ENCODE measurements around the gene ITGB4. TPM values are rescaled to one million over a fixed set of nuclear protein-coding genes. Genes with fewer than 3 reads are reported as not detected.

ITGB4 gene
- total and polyA plus RNA-seq, 10 of the 15 experiments (the other 5 are each of a cell fraction or from before 2014, with no cell fraction given): 0.06 to 1.6 (median 0.27) TPM; not detected in 2

- TF ChIP-seq TBL1XR1 (IDR thresholded peaks at IDR 0.05; ENCODE audit: low read depth, low read length): no peak
- TF ChIP-seq E2F4 (IDR thresholded peaks at IDR 0.05; ENCODE audit: low read depth, low read length): no peak
- no peak for TF ChIP-seq NRF1 (conservative IDR thresholded peaks at IDR 0.05; ENCODE audit: low read depth, low read length)
- no peak for TF ChIP-seq RAD51 (IDR thresholded peaks at IDR 0.05)
- no peak for TF ChIP-seq SP1 (IDR thresholded peaks at IDR 0.05; ENCODE audit: low read depth, low read length)
- TF ChIP-seq GATAD2B (conservative IDR thresholded peaks at IDR 0.05; ENCODE audit: low read depth): no peak
- TF ChIP-seq PAX5 (IDR thresholded peaks at IDR 0.05; ENCODE audit: borderline replicate concordance, low read depth, low read length): no peak
- no peak for TF ChIP-seq MTA3 (IDR thresholded peaks at IDR 0.05; ENCODE audit: borderline replicate concordance, low read length)
- TF ChIP-seq, protein P1, sequence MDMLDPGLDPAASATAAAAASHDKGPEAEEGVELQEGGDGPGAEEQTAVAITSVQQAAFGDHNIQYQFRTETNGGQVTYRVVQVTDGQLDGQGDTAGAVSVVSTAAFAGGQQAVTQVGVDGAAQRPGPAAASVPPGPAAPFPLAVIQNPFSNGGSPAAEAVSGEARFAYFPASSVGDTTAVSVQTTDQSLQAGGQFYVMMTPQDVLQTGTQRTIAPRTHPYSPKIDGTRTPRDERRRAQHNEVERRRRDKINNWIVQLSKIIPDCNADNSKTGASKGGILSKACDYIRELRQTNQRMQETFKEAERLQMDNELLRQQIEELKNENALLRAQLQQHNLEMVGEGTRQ (IDR thresholded peaks at IDR 0.05; ENCODE audit: borderline replicate concordance, low read depth, low read length): no peak
- no peak for TF ChIP-seq ESRRA (IDR thresholded peaks at IDR 0.05; ENCODE audit: low read length)
- no peak for TF ChIP-seq IKZF2 (IDR thresholded peaks at IDR 0.05)
- no peak for TF ChIP-seq USF1 (IDR thresholded peaks at IDR 0.05; ENCODE audit: borderline replicate concordance, extremely low read length, insufficient read depth, low read depth, low read length)
Observed at GRCh38 chr17:75749545-75750389, 28.5 kb downstream of the ITGB4 start (continued).
